Fibroblast of pulmonary artery (primary cell): ENCODE data around the gene STAT5B.

ENCODE experiments used
- DNase-seq: peaks from one replicate; pipeline ENCODE4 v3.0.0-alpha.2; 2010; ENCODE audit warnings: low read depth
- H3K4me3 ChIP-seq: replicated peaks from 2 replicates; pipeline ENCODE4 v1.5.1; 2011; ENCODE audit warnings: low read depth, mild to moderate bottlenecking, control low read depth, low read length, moderate library complexity
- TF ChIP-seq, protein P1 (sequence below): IDR thresholded peaks from 2 replicates; pipeline ENCODE4 v1.5.1; 2011; ENCODE audit warnings: mild to moderate bottlenecking, control low read depth, low read length, inconsistent platforms; ENCODE audit errors: missing control alignments

The STAT5B gene

DNA sequence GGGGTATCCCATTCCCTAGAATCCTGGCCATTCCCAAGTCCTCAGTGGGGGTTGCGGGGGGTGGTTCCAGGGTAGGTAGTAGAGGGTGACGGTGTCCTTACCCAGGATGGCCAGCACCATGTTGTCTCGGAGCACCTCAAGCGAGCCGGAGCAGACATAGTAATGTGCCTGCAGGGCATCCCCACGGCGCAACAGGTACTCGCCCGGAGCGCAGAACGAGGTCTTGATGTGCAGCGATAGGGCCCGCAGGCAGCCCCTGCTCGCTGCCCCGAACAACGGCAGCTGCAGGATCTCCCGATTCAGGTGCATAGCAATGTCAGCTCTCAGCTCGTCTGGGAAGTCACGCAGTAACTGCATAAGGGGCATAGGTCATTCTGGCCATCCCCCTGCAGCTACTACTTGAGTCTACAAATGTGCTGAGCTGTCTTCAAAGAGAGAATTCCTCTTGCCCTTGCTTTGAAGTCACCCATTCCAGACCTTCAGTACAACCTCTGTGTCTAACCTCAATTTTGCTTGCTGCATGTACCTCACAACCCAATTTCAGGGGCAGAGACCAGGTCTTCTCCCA is 109.9 kb downstream of the STAT5B start:
- TF ChIP-seq, protein P1, sequence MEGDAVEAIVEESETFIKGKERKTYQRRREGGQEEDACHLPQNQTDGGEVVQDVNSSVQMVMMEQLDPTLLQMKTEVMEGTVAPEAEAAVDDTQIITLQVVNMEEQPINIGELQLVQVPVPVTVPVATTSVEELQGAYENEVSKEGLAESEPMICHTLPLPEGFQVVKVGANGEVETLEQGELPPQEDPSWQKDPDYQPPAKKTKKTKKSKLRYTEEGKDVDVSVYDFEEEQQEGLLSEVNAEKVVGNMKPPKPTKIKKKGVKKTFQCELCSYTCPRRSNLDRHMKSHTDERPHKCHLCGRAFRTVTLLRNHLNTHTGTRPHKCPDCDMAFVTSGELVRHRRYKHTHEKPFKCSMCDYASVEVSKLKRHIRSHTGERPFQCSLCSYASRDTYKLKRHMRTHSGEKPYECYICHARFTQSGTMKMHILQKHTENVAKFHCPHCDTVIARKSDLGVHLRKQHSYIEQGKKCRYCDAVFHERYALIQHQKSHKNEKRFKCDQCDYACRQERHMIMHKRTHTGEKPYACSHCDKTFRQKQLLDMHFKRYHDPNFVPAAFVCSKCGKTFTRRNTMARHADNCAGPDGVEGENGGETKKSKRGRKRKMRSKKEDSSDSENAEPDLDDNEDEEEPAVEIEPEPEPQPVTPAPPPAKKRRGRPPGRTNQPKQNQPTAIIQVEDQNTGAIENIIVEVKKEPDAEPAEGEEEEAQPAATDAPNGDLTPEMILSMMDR, result no peak
- no peak for DNase-seq
- no peak overlapping the region for H3K4me3 ChIP-seq

DNA sequence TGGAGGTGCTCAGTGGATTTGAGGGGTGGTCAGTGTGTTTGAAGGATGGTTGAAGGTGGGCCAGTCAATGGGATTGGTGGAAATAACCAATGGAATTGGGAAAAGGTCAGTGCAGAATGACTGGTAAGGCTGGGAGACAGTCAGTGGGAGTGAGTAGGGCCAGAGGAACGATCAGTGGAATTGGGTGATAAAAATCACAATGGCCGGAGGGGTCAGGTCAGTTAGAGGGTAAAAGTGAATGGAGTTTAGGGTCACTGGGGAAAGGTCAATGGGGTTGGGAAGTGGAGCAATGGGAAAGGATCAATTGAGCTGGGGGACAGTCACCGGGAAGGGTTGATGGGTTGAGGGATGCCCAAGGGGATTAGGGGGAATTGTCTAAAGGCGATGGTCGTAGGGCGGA is 110.4 kb downstream of the STAT5B start:
- no peak overlapping the region for H3K4me3 ChIP-seq
- TF ChIP-seq, protein P1, result no peak
- no peak for DNase-seq

DNA sequence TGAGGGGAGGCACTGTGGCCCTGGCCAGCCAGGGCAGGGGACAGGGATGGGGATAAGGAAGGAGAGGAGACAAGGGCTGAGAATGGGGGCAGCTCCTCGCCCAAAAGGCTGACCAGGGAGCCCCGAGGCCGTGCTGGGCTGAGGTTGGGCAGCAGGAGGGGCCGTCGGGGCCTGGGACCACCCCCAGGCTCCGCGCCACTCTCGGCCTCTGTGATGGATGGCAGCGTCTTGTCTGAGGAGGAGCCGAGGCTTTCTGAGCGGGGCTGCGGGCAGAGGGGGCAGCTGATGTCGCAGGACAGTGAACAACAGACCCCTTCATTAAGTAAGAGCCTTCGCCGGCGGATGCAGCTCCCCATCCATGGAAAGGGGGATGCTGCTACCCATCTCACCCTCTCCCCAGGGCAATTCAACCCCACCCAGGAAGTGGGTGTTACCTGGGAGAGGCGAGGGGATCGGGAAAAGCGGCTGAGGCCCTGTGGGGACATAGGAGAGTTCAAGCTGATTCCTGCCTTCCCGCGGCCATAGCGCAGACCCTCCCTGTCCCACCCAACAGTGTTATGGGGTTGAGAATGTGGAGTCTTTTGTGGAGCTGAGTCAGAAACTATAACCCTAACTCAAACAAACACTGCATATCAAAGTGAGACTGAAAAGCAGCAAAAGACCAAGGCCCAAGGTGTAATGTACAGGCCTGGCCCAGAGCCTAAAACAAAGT is 112.3 kb downstream of the STAT5B start:
- DNase-seq, result no peak
- TF ChIP-seq, protein P1, result no peak
- no peak overlapping the region for H3K4me3 ChIP-seq

DNA sequence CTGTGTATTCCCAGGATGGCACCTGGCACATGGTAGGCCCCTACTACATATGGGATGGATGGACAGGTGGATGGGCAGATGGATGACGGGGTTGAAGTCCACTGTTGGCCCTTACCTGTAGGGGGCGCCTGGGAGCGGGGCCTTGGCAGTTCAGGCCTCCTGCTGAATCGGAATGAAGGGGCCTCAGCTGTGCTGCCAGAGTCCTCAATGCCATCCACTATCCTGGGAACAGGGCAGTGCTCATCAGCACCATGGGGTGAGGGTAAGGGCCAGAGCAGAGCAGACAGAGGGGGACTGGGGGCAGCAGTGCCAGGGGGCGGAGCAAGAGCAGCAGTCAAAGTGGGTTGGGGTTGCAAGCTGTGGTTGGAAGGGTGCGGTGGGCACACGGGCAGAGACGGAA is 113.1 kb downstream of the STAT5B start:
- no peak overlapping the region for H3K4me3 ChIP-seq
- TF ChIP-seq, protein P1, result peak; percentile 36
- no peak for DNase-seq

DNA sequence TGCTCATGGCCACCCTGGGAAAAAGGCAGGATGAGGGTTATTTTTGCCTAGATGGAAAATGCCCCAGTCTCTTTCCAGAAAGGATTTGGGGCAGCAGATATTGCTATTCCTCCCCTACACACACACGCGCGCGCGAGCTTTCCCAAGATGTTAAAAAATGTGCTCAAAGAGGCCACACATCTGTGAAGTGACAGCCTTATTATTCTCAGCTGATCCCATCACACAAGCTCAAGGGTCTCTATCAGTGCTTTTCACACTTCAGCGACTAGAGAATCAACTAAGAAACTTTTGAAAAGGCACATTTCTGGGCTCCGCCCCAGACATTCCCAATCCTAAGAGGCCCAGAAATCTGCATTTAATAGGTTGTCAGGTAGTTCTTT is 115.7 kb downstream of the STAT5B start:
- TF ChIP-seq, protein P1, result no peak
- DNase-seq, result no peak
- H3K4me3 ChIP-seq, result no peak overlapping the region

DNA sequence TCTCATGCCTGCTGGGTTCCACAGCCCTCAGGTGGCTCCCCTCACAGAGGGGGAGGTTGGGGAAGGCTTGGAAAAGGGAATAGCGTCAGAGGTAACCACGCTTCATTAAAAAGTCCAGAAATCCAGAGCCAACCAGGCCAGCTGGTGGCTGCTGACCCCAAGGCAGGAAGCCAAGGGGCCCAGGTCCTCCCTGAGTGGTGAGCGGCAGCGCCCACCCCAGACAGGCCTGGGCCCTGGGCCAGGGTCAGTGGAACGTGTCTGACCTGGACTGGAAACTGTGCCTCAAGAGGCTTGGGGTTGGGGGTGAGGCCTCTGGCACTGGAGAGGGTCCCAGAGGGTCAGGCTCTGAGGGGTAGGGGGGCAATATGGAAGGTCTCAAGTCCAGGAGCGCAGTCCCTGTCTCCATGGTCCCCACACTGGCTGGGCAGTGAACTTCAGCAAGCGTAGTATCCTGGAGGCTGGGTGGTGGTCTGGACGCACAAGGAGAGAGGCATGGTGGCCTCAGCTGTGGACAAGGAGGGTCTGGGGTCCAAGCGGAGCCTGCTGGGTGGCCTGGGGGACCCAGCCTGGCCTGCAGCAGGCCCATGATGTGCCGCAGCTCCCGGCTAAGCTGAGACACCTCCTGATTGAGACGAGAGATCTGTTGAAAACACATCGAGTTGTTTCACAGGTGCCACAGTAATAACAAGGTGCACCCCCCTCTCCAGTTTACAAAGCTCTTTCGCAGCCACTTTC is 116.2 kb downstream of the STAT5B start:
- TF ChIP-seq, protein P1, result no peak
- DNase-seq, result no peak
- no peak overlapping the region for H3K4me3 ChIP-seq
